Stimulated activated CD8-positive, alpha-beta memory T cell treated with anti-CD3 and anti-CD28 coated beads, Interleukin-12 subunit alpha, Interleukin-12 subunit beta, amount 100 ng/mL, for 24 hours (primary cell): Measurements from ENCODE around the gene IGSF6.

ENCODE experiments used
- DNase-seq: peaks from one replicate; pipeline ENCODE4 v3.0.0-alpha.2; 2020; ENCODE audit errors: extremely low read depth

IGSF6 gene

DNA sequence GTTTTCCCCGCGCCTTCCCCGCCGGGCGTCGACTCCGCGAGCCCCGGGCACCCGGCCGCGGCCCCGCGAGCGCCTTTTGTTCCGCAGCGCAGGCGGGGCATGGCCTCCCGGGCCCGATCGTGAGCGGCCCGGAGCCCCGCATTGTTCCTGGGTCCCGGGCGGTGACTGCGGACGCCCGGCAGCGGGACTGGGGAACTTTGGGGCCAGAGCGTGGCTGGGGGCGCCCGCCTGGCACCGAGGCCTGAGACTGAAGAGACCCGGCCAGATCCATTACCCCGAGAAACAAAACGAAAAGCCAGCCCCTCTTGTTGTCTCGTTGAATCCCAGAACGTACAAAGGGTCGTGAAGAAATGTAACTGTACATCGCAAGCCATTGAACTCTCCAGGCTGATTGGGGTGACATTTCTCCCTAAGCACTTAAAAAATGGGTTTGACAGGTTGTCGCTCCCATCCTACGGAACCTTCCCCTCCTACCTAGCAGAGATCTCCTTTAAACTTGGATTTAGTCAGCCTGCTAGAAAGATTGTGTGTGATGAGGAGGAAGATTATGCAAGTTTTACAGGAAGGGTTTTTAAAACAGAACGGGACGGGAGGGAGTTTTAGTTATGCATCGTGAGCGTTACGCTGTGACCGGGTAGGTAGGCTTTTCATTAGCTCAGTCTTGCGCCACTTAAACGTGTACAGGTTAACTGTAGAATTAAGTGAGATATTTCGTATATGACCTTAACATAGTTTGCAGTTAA lies 52.2 kb downstream of the IGSF6 start:
- DNase-seq: peak; percentile 3

GRCh38 chr16:21599122-21600030 lies 53.0 kb downstream of the IGSF6 start, which contains the start of gene METTL9:
TSS of gene METTL9 (plus strand) at chr16:21599577. CDS start at chr16:21599734, 157 bp downstream.
- DNase-seq: peak; percentile 75

- no peak for DNase-seq
Measured at GRCh38 chr16:21598701-21599121, 53.7 kb downstream of the IGSF6 start.

DNA sequence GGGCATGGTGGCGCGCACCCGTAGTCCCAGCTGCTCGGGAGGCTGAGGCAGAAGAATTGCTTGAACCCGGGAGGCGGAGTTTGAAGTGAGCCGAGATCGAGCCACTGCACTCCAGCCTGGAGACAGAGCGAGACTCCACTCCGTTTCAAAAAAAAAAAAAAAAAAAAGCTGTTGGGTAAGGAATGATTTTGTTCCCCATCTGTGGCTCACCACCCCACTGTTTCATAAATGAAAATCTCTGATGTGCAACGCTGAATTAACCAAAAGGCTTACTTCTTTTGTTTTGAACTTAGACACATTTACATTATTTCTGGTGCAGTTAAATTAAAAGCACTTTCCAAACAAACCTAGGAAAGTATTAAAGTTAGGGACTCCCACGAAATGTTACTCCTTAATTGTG lies 54.2 kb downstream of the IGSF6 start:
- no peak for DNase-seq

- DNase-seq: no peak
Measured at GRCh38 chr16:21597561-21598030, 54.8 kb downstream of the IGSF6 start.

GRCh38 chr16:21593530-21594289 lies 58.7 kb downstream of the IGSF6 start:
- no peak for DNase-seq

- no peak for DNase-seq
Measured at GRCh38 chr16:21592191-21592590, 60.2 kb downstream of the IGSF6 start.

DNA sequence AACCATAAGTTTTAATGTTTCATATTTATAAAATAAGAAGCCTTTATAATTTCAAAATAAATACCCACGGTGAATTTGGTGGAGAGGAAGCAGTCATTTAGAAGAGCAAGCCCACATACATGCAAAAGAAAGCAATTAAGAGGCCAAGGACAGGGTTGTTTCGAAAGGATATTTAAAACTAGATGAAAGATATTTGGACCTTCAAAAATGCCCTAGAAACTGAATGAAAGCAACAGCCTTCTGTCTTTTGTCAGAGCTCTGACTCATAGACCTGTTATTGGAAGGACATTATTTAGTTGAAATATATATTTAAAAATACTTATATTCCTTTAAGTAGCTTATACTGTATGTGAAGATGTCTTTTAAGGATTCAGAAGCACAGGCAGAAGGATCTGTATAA lies 61.6 kb downstream of the IGSF6 start:
- DNase-seq: no peak

DNA sequence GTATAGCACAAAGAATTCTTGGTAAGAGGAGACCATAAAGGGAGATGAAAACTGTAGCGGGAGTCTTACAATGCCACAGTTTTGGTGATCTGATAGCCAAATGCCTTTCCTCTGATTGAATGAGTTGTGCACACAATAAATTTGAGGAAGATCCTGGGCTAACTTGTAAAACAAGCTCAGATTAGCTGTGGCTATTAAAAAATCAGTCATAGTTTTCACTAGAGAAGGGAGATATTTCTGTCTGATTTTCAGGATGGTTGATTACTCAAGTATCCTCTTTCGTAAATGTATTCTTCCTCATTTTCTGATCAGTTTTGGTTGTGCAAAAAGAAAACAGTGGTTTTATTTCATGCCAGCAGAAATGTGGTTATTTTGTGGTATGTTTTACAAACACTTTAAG lies 62.1 kb downstream of the IGSF6 start:
- no peak for DNase-seq

DNA sequence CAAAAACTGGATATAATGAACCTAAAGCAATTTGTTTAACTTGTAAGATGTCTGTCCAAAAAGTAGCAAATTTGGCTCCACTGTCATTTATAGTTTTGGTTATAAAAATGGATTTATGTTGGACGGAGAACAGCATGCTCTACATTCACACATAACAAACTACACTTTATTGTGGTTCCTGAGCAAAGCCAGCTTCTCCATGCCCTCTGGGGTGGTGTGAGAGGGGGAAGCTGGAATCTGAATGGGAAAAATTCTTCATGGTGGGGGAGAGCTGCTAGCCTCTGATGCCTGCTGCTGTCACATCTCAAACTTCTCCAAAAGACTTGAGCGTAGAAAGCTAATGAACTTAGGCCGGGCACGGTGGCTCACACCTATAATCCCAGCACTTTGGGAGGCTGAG lies 62.9 kb downstream of the IGSF6 start:
- DNase-seq: no peak
